Posterior cingulate gyrus (tissue), 11 donors: ENCODE measurements around the gene PCBP4.
"Not testable (repeated sequence)": the region's sequence is repeated elsewhere in the genome, so short reads cannot be mapped to it uniquely, and the experiment has no call there.

ENCODE experiments used
- DNase-seq, 10 donors: peaks; one replicate each; pipeline versions ENCODE4 v3.0.0 to v3.0.0-alpha.2; 2020 to 2021; ENCODE audit warnings: mixed read lengths in 3 of 10
- intact Hi-C: fragments of 100-400 bp; cut with DNase I; formaldehyde crosslinking; loops from one replicate; pipeline ENCODE4 v1.15.1; 2023

The PCBP4 gene

GRCh38 chr3:51931756-51932155, 35.5 kb downstream of the PCBP4 start:
- peak in 2 of 10 donors; percentile 11 to 41 for DNase-seq
- intact Hi-C loops, result no loop called here

- peak in 2 of 10 donors; percentile 2 to 11 for DNase-seq
- intact Hi-C loops, result no loop called here
These were observed 36.8 kb downstream of the PCBP4 start for GRCh38 chr3:51930439-51930838.

- intact Hi-C loops, result no loop called here
- peak in 2 of 10 donors; percentile 3 to 22 for DNase-seq
These were observed 37.7 kb downstream of the PCBP4 start for GRCh38 chr3:51929420-51930003.

- DNase-seq, result peak in 1 of 10 donors; percentile 51
- intact Hi-C loops, result not testable (repeated sequence)
These were observed 38.3 kb downstream of the PCBP4 start for GRCh38 chr3:51928981-51929380.

- intact Hi-C loops, result no loop called here
- peak in 1 of 10 donors; percentile 62 for DNase-seq
These were observed 38.8 kb downstream of the PCBP4 start for GRCh38 chr3:51928438-51928837.

- intact Hi-C loops, result no loop called here
- DNase-seq, result peak in 2 of 10 donors; percentile 29 to 56
These were observed 39.9 kb downstream of the PCBP4 start for GRCh38 chr3:51927061-51927977.

- DNase-seq, result peak in 1 of 10 donors; percentile 14
- intact Hi-C loops, result no loop called here
These were observed 46.1 kb downstream of the PCBP4 start for GRCh38 chr3:51921081-51921578.

- intact Hi-C loops, result no loop called here
- no peak for DNase-seq
These were observed 50.8 kb downstream of the PCBP4 start for GRCh38 chr3:51916418-51916817.

- intact Hi-C loops, result no loop called here
These were observed 59.2 kb downstream of the PCBP4 start for GRCh38 chr3:51908026-51908425.

More at GRCh38 chr3:51908026-51908425, 59.2 kb downstream of the PCBP4 start:
- peak in 1 of 10 donors; percentile 3 for DNase-seq
